Neural progenitor cell (in vitro differentiated cells): Measurements from ENCODE around the gene SLC10A3. TPM values are rescaled to one million over a fixed set of nuclear protein-coding genes. Genes with fewer than 3 reads are reported as not detected.

Experiments
- DNase-seq: peaks from one replicate; pipeline ENCODE4 v3.0.0-alpha.2; 2016; ENCODE audit warnings: low spot score
- H2AFZ ChIP-seq: fragments of 200-600 bp; sonication (generic); replicated peaks from 2 replicates; pipeline ENCODE4 v1.6.1; 2016; ENCODE audit warnings: antibody characterized with exemption
- H3F3A ChIP-seq: fragments of 200-600 bp; sonication (generic); 2 replicates; pipeline ENCODE4 v1.6.1; 2016; ENCODE audit warnings: antibody characterized with exemption, low read depth
- H3K27ac ChIP-seq: fragments of 200-600 bp; sonication (generic); 2 replicates; pipeline ENCODE4 v1.5.1; 2016; ENCODE audit warnings: mild to moderate bottlenecking
- H3K27me3 ChIP-seq: fragments of 200-600 bp; sonication (generic); 2 replicates; pipeline ENCODE4 v1.6.1; 2016; ENCODE audit warnings: mild to moderate bottlenecking, moderate library complexity
- H3K36me3 ChIP-seq: fragments of 200-600 bp; sonication (generic); 2 replicates; pipeline ENCODE4 v1.5.1; 2016
- H3K4me1 ChIP-seq: fragments of 200-600 bp; sonication (generic); 2 replicates; pipeline ENCODE4 v1.6.1; 2016; ENCODE audit warnings: mixed run types
- H3K4me2 ChIP-seq: fragments of 200-600 bp; sonication (generic); 2 replicates; pipeline ENCODE4 v1.6.1; 2016
- H3K4me3 ChIP-seq: fragments of 200-600 bp; sonication (generic); 2 replicates; pipeline ENCODE4 v1.5.1; 2016
- H3K79me2 ChIP-seq: fragments of 200-600 bp; sonication (generic); 2 replicates; pipeline ENCODE4 v1.6.1; 2016; ENCODE audit warnings: low read depth
- H3K9ac ChIP-seq: fragments of 200-600 bp; sonication (generic); 2 replicates; pipeline ENCODE4 v1.6.1; 2016
- H3K9me3 ChIP-seq: fragments of 200-600 bp; sonication (generic); 2 replicates; pipeline ENCODE4 v1.5.1; 2016; ENCODE audit warnings: low read depth
- H4K20me1 ChIP-seq: fragments of 200-600 bp; sonication (generic); 2 replicates; pipeline ENCODE4 v1.6.1; 2016; ENCODE audit warnings: low read depth
- H3K27ac Mint-ChIP-seq: 3 replicates; pipeline ENCODE4 v1.8.0; 2021; ENCODE audit warnings: mixed read lengths
- H3K27me3 Mint-ChIP-seq: 2 replicates; pipeline ENCODE4 v1.8.0; 2022; ENCODE audit warnings: low read depth, mild to moderate bottlenecking, inconsistent platforms, moderate library complexity, mixed read lengths; ENCODE audit not compliant: insufficient read depth
- H3K36me3 Mint-ChIP-seq: 3 replicates; pipeline ENCODE4 v1.8.0; 2021; ENCODE audit warnings: mixed read lengths
- H3K4me1 Mint-ChIP-seq: 3 replicates; pipeline ENCODE4 v1.8.0; 2021; ENCODE audit warnings: mixed read lengths
- H3K4me3 Mint-ChIP-seq: 3 replicates; pipeline ENCODE4 v1.8.0; 2021; ENCODE audit warnings: mild to moderate bottlenecking, moderate library complexity, mixed read lengths
- H3K9me3 Mint-ChIP-seq: 3 replicates; pipeline ENCODE4 v1.8.0; 2020; ENCODE audit warnings: mixed read lengths
- CTCF ChIP-seq: fragments of 200-600 bp; sonication (generic); IDR thresholded peaks from 2 replicates; pipeline ENCODE4 v1.5.1; 2017; ENCODE audit warnings: antibody characterized with exemption, mild to moderate bottlenecking
- EZH2 ChIP-seq: fragments of 200-600 bp; sonication (generic); IDR thresholded peaks from 2 replicates; pipeline ENCODE4 v1.6.1; 2017; ENCODE audit warnings: antibody characterized with exemption, mild to moderate bottlenecking, moderate library complexity
- EZH2phosphoT487 ChIP-seq: fragments of 200-600 bp; sonication (generic); IDR thresholded peaks from 2 replicates; pipeline ENCODE4 v1.6.1; 2017; ENCODE audit warnings: antibody characterized with exemption
- total RNA-seq: library from RNA; depleted of rRNA; stranded (reverse); fragments of >200 nt; gene quantifications from 2 replicates; pipeline ENCODE4 v1.2.3, GENCODE V29; 2015; ENCODE audit warnings: low replicate concordance

Gene SLC10A3
- total RNA-seq, 1 donor from 2014 or later, result 3.5 TPM

GRCh38 chrX:154486052-154486395, 4.4 kb downstream of the SLC10A3 start:
- Histone ChIP-seq H3K36me3 (no peaks in the 10 kb centered on the region), H3K9me3 (no peaks in the 10 kb centered on the region), H3K9ac (no peak overlapping the region), H3K27ac (no peak overlapping the region), H4K20me1 (no peaks in the 10 kb centered on the region), H3K27me3 (peaks cover 11% of the 10 kb centered on the region), H2AFZ (no peak overlapping the region), H3K4me2 (peak overlapping the region; percentile 84), H3K4me1 (no peaks in the 10 kb centered on the region), H3K79me2 (no peaks in the 10 kb centered on the region), H3K4me3 (peak overlapping the region; percentile 58), H3F3A (peaks cover 6% of the 10 kb centered on the region)
- no peak overlapping the region for H3K4me3 Mint-ChIP-seq
- no peak for TF ChIP-seq CTCF
- no peak for TF ChIP-seq EZH2phosphoT487
- no peak for TF ChIP-seq EZH2
- DNase-seq, result no peak
- H3K9me3 Mint-ChIP-seq, result peaks cover 17% of the 10 kb centered on the region
- peaks cover 10% of the 10 kb centered on the region for H3K27me3 Mint-ChIP-seq
- H3K36me3 Mint-ChIP-seq, result peaks cover 4% of the 10 kb centered on the region
- H3K4me1 Mint-ChIP-seq, result peaks cover 7% of the 10 kb centered on the region
- H3K27ac Mint-ChIP-seq, result no peak overlapping the region

- peaks cover 7% of the 10 kb centered on the region for H3K4me1 Mint-ChIP-seq
- H3K4me2 ChIP-seq, result peak overlapping the region; percentile 84
- H3K4me3 ChIP-seq, result peak overlapping the region; percentile 58
- H3K36me3 ChIP-seq, result no peaks in the 10 kb centered on the region
- TF ChIP-seq EZH2phosphoT487, result no peak
- TF ChIP-seq CTCF, result no peak
- TF ChIP-seq EZH2, result no peak
- H3K27ac ChIP-seq, result no peak overlapping the region
- no peaks in the 10 kb centered on the region for H3K79me2 ChIP-seq
- peaks cover 11% of the 10 kb centered on the region for H3K27me3 ChIP-seq
- no peaks in the 10 kb centered on the region for H3K9me3 ChIP-seq
- H3K36me3 Mint-ChIP-seq, result peaks cover 4% of the 10 kb centered on the region
- H3K9ac ChIP-seq, result no peak overlapping the region
- H2AFZ ChIP-seq, result no peak overlapping the region
- peaks cover 19% of the 10 kb centered on the region for H3K9me3 Mint-ChIP-seq
- no peak for DNase-seq
- H4K20me1 ChIP-seq, result no peaks in the 10 kb centered on the region
- H3K27ac Mint-ChIP-seq, result no peak overlapping the region
- peaks cover 11% of the 10 kb centered on the region for H3K27me3 Mint-ChIP-seq
- peak overlapping the region; percentile 74 for H3K4me3 Mint-ChIP-seq
- H3F3A ChIP-seq, result peaks cover 3% of the 10 kb centered on the region
- H3K4me1 ChIP-seq, result no peaks in the 10 kb centered on the region
Measured at GRCh38 chrX:154485150-154486051, 5.0 kb downstream of the SLC10A3 start.

- Mint-ChIP-seq H3K36me3 (peaks cover 4% of the 10 kb centered on the region), H3K4me3 (peak overlapping the region; percentile 53)
Measured at GRCh38 chrX:154484255-154485149, 5.9 kb downstream of the SLC10A3 start.

More at GRCh38 chrX:154484255-154485149, 5.9 kb downstream of the SLC10A3 start:
- Histone ChIP-seq H3K4me2 (no peak overlapping the region), H3K4me1 (no peaks in the 10 kb centered on the region), H3K79me2 (no peaks in the 10 kb centered on the region), H2AFZ (no peak overlapping the region), H3F3A (peaks cover 3% of the 10 kb centered on the region), H3K27me3 (peaks cover 6% of the 10 kb centered on the region), H3K4me3 (no peak overlapping the region), H4K20me1 (no peaks in the 10 kb centered on the region), H3K9ac (no peak overlapping the region), H3K9me3 (no peaks in the 10 kb centered on the region), H3K36me3 (no peaks in the 10 kb centered on the region), H3K27ac (no peak overlapping the region)
- Mint-ChIP-seq H3K9me3 (peaks cover 17% of the 10 kb centered on the region), H3K27ac (no peak overlapping the region), H3K27me3 (peaks cover 7% of the 10 kb centered on the region), H3K4me1 (peaks cover 5% of the 10 kb centered on the region)
- TF ChIP-seq EZH2phosphoT487, result no peak
- TF ChIP-seq EZH2, result no peak
- no peak for TF ChIP-seq CTCF
- no peak for DNase-seq
